Raji (cell line): ENCODE results near the gene RHOB.

ENCODE experiments used
- POLR2A ChIP-seq: IDR thresholded peaks from 2 replicates; pipeline ENCODE4 v1.6.1; 2011; ENCODE audit warnings: low read depth, low read length, control low read depth; ENCODE audit not compliant: insufficient read depth

The RHOB gene

GRCh38 chr2:20419752-20420151 lies 27.1 kb upstream of the RHOB start:
- no peak for TF ChIP-seq POLR2A

DNA sequence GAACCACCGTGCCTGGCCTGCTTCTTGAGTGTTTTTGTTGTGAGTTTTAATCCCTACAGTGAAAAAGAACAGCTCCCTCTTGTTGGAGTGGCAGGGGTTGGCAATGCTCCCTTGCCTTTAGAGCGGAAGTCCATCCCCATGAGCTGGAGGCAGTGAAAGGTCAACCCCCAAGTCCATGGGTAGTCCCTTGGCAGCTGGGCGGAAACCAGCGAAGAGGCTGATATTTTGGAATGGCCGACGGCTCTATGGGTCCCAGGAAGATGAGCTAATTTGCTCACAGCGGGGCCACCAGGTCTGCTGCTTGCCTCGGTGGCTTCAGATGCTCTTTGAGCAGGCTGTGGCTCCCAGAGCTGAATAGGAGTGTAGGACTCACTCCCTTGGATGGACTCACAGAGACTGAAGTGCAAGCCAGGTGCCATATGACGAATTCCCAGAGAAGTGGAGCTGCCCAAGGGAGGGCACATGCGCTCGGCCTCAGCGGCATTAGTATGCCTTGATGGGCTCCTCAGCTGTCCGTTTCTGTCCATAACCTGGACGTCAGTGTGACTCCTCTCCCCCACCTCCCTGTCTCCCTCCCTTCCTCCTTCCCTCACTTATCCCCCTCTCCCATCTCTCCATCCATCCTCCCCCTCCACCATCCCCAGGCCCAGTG lies 25.4 kb upstream of the RHOB start:
- no peak for TF ChIP-seq POLR2A

- TF ChIP-seq POLR2A: no peak
Observed at GRCh38 chr2:20421988-20422370, 24.9 kb upstream of the RHOB start.

DNA sequence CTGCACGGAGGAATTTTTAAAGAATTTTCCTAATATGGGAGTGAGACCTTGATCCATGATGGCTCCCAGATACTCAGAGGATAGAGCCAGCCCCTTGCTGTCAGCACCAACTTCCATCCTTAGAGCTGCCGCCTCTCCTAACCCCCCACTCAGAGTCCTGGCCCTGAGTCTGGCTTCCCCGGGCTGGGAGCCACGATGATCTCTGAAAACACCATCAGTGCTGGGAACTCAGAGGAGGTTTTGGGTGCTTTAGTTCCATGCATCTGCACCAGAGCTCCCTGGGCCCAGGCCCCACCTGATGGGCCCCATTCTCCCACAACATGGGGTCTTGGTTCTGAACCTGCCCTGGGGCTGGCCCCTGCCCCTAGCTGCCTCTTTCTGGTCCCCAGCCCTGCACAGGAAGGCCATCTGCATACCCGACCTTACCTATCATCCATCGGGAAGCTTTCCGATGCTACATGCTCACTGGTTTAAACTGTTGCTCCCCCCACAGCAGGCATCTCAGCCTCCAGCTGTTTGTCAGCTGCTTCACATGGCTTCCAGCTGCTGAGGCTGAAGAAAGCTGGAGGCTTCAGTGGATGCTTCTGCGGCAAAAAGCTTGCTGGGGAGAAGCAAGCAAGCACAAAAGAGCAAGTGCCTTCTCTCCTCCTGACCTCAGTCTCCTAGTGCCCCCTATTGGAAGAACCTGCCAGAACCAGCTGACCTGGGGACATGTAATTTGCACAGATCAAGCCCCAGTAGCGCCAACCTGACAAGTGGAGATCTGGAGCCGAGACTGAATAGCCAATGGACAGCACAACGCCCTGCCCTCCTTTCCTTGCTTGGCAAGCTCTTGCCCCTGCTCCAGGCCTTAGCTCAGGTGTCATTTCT lies 24.2 kb upstream of the RHOB start:
- no peak for TF ChIP-seq POLR2A

DNA sequence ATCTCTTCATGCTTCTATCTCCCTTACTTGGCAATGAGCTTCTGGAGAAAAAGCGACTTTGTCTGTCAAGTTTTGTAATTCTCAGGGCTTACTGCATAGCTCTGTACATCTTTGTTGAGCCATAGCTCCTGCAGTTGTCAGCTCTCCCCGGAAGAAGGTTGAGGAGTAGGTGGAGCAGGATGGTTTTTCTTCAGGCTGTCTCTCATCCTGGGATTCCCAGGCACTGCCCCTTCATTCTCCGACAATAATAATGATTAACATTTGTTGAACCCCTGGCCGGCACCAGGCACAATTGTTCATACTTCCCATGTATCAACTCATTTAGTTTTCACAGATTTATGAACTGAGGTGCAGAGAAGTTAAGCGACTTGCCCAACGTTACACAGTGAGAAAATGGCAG lies 23.5 kb upstream of the RHOB start:
- TF ChIP-seq POLR2A: no peak

DNA sequence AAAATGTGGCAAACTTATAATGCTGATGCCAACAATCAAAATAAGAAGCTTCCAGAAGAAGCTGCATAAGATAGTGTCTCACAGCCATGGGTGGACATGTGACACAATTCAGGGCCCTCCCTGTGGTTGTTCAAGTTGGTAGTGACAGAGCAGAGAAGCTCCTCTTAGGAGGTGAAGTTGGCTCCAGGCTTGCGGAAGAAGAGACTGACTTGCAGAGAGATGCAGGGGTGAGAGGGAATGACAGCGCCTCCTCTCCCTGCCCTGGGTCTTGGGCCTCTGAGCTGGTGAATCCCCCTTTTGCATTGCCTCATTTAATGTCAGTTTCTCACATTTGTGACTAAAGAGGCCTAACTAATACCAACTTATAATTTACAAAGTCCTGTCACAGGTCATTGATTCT lies 23.0 kb upstream of the RHOB start:
- no peak for TF ChIP-seq POLR2A

GRCh38 chr2:20424300-20425290 lies 22.3 kb upstream of the RHOB start:
- TF ChIP-seq POLR2A: no peak

- TF ChIP-seq POLR2A: no peak
Observed at GRCh38 chr2:20425371-20425881, 21.4 kb upstream of the RHOB start.

DNA sequence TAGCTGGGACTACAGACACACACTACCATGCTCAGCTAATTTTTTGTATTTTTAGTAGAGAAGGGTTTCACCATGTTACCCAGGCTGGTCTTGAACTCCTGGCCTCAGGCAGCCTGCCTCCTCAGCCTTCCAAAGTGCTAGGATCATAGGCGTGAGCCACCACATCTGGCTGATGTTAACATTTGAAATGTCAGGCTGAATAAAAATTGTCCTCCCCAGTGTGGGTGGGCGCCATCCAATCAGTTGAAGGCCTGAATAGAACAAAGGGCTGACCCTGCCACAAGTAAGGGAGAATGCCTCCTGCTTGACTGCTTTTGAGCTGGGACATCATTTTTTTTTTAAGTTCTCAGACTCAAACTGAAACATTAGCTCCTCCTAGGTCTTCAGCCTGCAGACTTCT lies 21.0 kb upstream of the RHOB start:
- TF ChIP-seq POLR2A: no peak

DNA sequence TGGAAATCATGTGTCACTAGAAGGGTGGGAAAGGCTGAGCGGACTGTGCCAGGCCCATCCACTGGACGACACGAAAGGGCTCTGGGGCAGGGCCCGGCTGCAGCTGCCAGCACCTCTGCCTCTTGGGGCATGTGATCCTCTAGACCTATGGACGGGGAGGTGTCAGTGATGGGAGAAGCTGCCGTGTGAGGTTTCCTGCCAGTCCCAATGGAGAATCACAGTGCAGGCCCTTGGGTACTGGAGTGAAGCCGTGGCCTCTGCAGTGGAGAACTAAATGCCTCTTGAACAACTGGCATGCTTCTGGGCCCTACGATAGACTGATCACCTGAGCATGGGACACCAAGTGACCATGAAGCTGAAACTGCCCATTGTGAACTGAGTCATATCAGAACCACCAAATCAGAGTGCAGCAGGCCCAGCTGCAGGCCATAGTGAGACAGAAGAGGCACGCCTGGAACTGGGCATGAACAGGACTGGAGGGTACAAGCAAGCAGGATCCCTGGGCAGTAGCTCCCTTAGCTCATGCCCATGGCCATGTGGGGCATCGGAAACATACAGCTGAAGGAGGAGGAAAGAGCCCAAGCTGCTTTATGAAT lies 18.8 kb upstream of the RHOB start:
- no peak for TF ChIP-seq POLR2A

GRCh38 chr2:20428717-20429490 lies 18.0 kb upstream of the RHOB start:
- TF ChIP-seq POLR2A: no peak

DNA sequence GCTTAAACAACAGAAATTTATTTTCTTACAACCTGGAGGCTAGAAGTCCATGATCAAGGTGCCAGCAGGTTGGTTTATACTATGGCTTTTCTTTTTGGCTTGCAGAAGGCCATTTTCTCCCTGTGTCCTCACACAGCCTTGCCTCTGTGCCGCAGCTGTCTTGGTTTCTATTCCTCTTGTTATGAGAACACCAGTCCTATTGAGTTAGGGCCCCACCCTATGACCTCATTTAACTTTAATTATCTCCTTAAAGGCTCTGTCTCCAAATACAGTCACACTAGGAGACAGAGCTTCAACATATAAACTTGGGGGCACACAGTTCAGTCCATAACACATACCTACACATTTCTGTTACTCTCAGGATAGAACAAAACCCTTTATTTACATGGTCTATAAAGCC lies 17.3 kb upstream of the RHOB start:
- TF ChIP-seq POLR2A: no peak

DNA sequence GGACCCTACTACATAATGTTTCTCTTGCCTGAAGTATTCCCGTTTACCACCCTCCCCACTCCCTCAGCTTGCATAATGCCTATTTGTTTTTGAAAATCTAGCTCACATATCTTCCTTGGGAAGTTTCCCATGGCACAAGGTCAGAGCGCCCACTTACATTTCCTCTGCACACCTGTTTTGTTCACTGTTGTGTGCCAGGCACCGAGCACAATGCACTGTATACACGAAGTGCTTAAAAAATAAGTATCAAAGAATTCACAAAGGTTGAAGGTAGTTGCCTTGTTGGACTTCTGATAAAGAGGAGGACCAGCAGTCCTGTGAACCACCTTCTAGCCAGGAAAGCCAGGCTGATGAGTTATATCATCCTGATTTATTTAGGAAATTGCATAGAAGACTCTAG lies 16.8 kb upstream of the RHOB start:
- TF ChIP-seq POLR2A: no peak
